ENCODE measurements around the gene KLKB1.

GRCh38 chr4:186227221-186227620 lies at the start of gene KLKB1:
- TF ChIP-seq EZH2 (IDR thresholded peaks at IDR 0.05) (no peak), CTCF (IDR thresholded peaks at IDR 0.05 in 2 of 3, conservative IDR thresholded peaks at IDR 0.05 in 1 of 3; ENCODE audit: borderline replicate concordance in 1 of 3, insufficient read depth in 1 of 3, low read depth in 2 of 3, low read length in 2 of 3) (no peak), MAX (IDR thresholded peaks at IDR 0.05) (no peak), REST (IDR thresholded peaks at IDR 0.05; ENCODE audit: low read depth) (no peak), CEBPB (IDR thresholded peaks at IDR 0.05; ENCODE audit: low read depth) (no peak), RAD21 (IDR thresholded peaks at IDR 0.05; ENCODE audit: low read depth) (no peak), EZH2phosphoT487 (IDR thresholded peaks at IDR 0.05; ENCODE audit: borderline replicate concordance) (no peak), SIN3A (IDR thresholded peaks at IDR 0.05; ENCODE audit: low read depth) (no peak), SP1 (IDR thresholded peaks at IDR 0.05; ENCODE audit: low read depth) (no peak), EGR1 (IDR thresholded peaks at IDR 0.05; ENCODE audit: low read depth) (no peak), POLR2A (IDR thresholded peaks at IDR 0.05; ENCODE audit: borderline replicate concordance, extremely low read depth, insufficient read depth, insufficient read length) (no peak)

Data from HCT116 (cell line).